ENCODE data around the gene TNFAIP2. TPM values are rescaled to one million over a fixed set of nuclear protein-coding genes. Genes with fewer than 3 reads are reported as not detected.

The TNFAIP2 gene
- total and polyA plus RNA-seq, 2 of the 4 experiments (the other 2 are of a cell fraction) = 6.3 to 9.6 TPM

GRCh38 chr14:103158688-103159087 is 35.4 kb downstream of the TNFAIP2 start:
- dilution Hi-C loops (cut with HindIII; ENCODE audit: low sequenced_read_pairs, unreplicated experiment) = no loop called here
- WGBS, 2 experiments (ENCODE audit: extremely low coverage in 2 of 2, insufficient read length in 1 of 2) = no CpG with 5 or more reads among the region's 1 CpG

More at GRCh38 chr14:103158688-103159087, 35.4 kb downstream of the TNFAIP2 start:
- no peak overlapping the region for H2BK5ac ChIP-seq (ENCODE audit: low read depth, low read length, poor library complexity, severe bottlenecking)
- H4K20me1 ChIP-seq (ENCODE audit: insufficient read depth, low read length) = no peaks in the 10 kb centered on the region
- no peak overlapping the region for H3K23ac ChIP-seq (ENCODE audit: low read depth, low read length)
- H2AK9ac ChIP-seq (replicated peaks; ENCODE audit: low read depth, low read length, poor library complexity) = no peak overlapping the region
- ATAC-seq (ENCODE audit: low read depth) (no peak), DNase-seq (no peak)
- ChIA-PET POLR2A (ENCODE audit: unreplicated experiment) (no interaction called here), CTCF (no interaction called here)
- no peak overlapping the region for H3K9ac ChIP-seq (ENCODE audit: low read depth, low read length)
- H3K18ac ChIP-seq (ENCODE audit: low read depth, low read length) = no peak overlapping the region
- no TSS peak for BruUV-seq (replicated peaks)
- in situ Hi-C loops (cut with MboI; ENCODE audit: low sequenced_read_pairs) (no loop called here), intact Hi-C loops (cut with micrococcal nuclease) (no loop called here)
- H3K4me3 ChIP-seq (ENCODE audit: insufficient read depth, low read depth, low read length) = no peak overlapping the region
- no peak overlapping the region for H4K5ac ChIP-seq (ENCODE audit: low read depth, low read length)
- no peak overlapping the region for H2AFZ ChIP-seq (replicated peaks; ENCODE audit: low read length, poor library complexity)
- H4K8ac ChIP-seq (ENCODE audit: low read depth in 2 of 2, low read length in 2 of 2) = no peak overlapping the region
- H3K27me3 ChIP-seq (ENCODE audit: control insufficient read depth, insufficient read depth, low read length) = peaks cover 55% of the 10 kb centered on the region
- peaks cover 2% of the 10 kb centered on the region; the same call in 1 of the 2 replicates for H3K4me1 ChIP-seq (ENCODE audit: control insufficient read depth, insufficient read depth, low read length)
- H2BK15ac ChIP-seq (ENCODE audit: low read depth, low read length) = no peak overlapping the region
- H3K79me1 ChIP-seq (ENCODE audit: low read depth in 1 of 2, low read length in 2 of 2) = no peaks in the 10 kb centered on the region
- no peak overlapping the region for H3K4me2 ChIP-seq (ENCODE audit: low read depth, low read length)
- H3K27ac ChIP-seq (ENCODE audit: insufficient read depth, low read length) = no peak overlapping the region
- no peak overlapping the region for H2BK20ac ChIP-seq (ENCODE audit: low read depth, low read length)
- no peak overlapping the region for H2BK120ac ChIP-seq (ENCODE audit: low read depth, low read length)
- TF ChIP-seq MAZ (IDR thresholded peaks at IDR 0.05; ENCODE audit: borderline replicate concordance, low read depth, low read length) (no peak), CEBPB (IDR thresholded peaks at IDR 0.05; ENCODE audit: low read depth, low read length) (no peak), MXI1 (IDR thresholded peaks at IDR 0.05; ENCODE audit: borderline replicate concordance, low read depth, low read length) (no peak), SMC3 (IDR thresholded peaks at IDR 0.05; ENCODE audit: low read depth, low read length) (no peak), CHD1 (IDR thresholded peaks at IDR 0.05; ENCODE audit: low read depth, low read length) (no peak), BHLHE40 (IDR thresholded peaks at IDR 0.05; ENCODE audit: low read depth, low read length) (no peak)
- TF ChIP-seq, protein P1, sequence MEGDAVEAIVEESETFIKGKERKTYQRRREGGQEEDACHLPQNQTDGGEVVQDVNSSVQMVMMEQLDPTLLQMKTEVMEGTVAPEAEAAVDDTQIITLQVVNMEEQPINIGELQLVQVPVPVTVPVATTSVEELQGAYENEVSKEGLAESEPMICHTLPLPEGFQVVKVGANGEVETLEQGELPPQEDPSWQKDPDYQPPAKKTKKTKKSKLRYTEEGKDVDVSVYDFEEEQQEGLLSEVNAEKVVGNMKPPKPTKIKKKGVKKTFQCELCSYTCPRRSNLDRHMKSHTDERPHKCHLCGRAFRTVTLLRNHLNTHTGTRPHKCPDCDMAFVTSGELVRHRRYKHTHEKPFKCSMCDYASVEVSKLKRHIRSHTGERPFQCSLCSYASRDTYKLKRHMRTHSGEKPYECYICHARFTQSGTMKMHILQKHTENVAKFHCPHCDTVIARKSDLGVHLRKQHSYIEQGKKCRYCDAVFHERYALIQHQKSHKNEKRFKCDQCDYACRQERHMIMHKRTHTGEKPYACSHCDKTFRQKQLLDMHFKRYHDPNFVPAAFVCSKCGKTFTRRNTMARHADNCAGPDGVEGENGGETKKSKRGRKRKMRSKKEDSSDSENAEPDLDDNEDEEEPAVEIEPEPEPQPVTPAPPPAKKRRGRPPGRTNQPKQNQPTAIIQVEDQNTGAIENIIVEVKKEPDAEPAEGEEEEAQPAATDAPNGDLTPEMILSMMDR (conservative IDR thresholded peaks at IDR 0.05; ENCODE audit: low read depth, low read length) = no peak
- no peak overlapping the region for H3K14ac ChIP-seq (replicated peaks; ENCODE audit: low read depth, low read length)
- H3K9me3 ChIP-seq (ENCODE audit: control insufficient read depth, insufficient read depth, low read length) = 0 out of 2 replicates have a peak, but pooled peaks cover 3% of the 10 kb centered on the region
- no peaks in the 10 kb centered on the region for H3K36me3 ChIP-seq (ENCODE audit: control insufficient read depth, insufficient read depth, low read length)
- H3K4ac ChIP-seq (ENCODE audit: low read depth, low read length) = no peak overlapping the region
- no peak overlapping the region for H4K91ac ChIP-seq (ENCODE audit: insufficient read depth, low read depth, low read length)
- no peak overlapping the region for H2AK5ac ChIP-seq (ENCODE audit: low read depth, low read length)
- no peak overlapping the region for H3K56ac ChIP-seq (ENCODE audit: extremely low read depth, insufficient read depth, low read length)
- no peaks in the 10 kb centered on the region for H3K9me1 ChIP-seq (ENCODE audit: insufficient read depth, low read length)

Measured in IMR-90 (cell line).